ENCODE data around the gene ACSM6. TPM values are rescaled to one million over a fixed set of nuclear protein-coding genes. Genes with fewer than 3 reads are reported as not detected.

Gene ACSM6
- total RNA-seq, 4 donors from 2014 or later: not detected

DNA sequence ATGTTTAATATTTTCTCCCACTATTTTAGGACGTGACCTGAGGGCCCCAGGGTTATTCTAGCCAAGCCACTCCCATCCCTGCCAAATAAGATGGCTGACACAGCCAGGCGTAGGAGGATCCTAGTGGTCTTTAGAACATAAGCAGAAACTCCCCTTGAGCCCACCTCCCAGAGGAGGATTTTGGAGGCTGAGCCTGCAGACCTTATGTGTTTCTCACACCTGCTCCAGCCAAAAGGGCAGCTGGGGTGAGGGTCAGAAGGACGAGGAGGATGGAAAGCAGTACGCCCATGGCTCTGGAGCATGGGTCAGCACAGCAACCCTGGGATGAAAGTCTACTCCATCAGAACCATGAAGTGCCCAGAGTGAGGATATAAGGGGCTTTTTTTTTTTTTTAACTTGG, 56.8 kb downstream of the ACSM6 start:
- Histone ChIP-seq H3K27ac (replicated peaks in 1 of 4) (no peak overlapping the region), H3K4me1 (peaks cover 19 to 37% (median 23%) of the 10 kb centered on the region in 4 donors)

DNA sequence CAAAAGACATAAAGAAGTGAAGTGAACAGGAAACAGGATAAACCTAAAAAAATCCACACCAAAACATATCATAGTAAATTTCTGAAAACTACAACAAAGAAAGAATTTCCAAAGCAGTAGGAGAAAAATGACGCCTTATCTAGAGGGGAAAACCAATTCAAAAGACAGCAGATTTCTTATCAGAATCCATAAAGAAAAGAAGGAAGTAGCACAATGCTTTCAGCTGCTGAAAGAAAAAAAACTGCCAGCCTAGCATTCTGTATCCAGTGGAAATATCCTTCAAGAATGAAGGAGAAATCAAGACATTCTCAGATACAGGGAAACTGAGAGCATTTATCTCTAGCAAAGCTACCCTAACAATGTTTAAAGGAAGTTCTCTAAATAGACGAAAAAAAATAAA, 59.0 kb downstream of the ACSM6 start:
- peaks cover 0 to 58% (median 0%) of the 10 kb centered on the region in 4 donors for H3K36me3 ChIP-seq

More for the DNA sequence above, 56.8 kb downstream of the ACSM6 start:
- Histone ChIP-seq H3K36me3 (peaks cover 0 to 57% (median 2%) of the 10 kb centered on the region in 4 donors), H3K4me3 (no peak overlapping the region), H3K9me3 (no peaks in the 10 kb centered on the region), H3K27me3 (no peaks in the 10 kb centered on the region)
- WGBS: 86% methylated on average over 4 of the region's 4 CpGs
- intact Hi-C loops (cut with DNase I): no loop called here
- TF ChIP-seq, protein P1, sequence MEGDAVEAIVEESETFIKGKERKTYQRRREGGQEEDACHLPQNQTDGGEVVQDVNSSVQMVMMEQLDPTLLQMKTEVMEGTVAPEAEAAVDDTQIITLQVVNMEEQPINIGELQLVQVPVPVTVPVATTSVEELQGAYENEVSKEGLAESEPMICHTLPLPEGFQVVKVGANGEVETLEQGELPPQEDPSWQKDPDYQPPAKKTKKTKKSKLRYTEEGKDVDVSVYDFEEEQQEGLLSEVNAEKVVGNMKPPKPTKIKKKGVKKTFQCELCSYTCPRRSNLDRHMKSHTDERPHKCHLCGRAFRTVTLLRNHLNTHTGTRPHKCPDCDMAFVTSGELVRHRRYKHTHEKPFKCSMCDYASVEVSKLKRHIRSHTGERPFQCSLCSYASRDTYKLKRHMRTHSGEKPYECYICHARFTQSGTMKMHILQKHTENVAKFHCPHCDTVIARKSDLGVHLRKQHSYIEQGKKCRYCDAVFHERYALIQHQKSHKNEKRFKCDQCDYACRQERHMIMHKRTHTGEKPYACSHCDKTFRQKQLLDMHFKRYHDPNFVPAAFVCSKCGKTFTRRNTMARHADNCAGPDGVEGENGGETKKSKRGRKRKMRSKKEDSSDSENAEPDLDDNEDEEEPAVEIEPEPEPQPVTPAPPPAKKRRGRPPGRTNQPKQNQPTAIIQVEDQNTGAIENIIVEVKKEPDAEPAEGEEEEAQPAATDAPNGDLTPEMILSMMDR (IDR thresholded peaks at IDR 0.05): no peak
- TF ChIP-seq EP300 (IDR thresholded peaks at IDR 0.05) (no peak), POLR2AphosphoS5 (IDR thresholded peaks at IDR 0.05) (no peak), POLR2A (IDR thresholded peaks at IDR 0.05; ENCODE audit: low read depth) (no peak)
- DNase-seq (ENCODE audit: extremely low spot score): peak; percentile 70

DNA sequence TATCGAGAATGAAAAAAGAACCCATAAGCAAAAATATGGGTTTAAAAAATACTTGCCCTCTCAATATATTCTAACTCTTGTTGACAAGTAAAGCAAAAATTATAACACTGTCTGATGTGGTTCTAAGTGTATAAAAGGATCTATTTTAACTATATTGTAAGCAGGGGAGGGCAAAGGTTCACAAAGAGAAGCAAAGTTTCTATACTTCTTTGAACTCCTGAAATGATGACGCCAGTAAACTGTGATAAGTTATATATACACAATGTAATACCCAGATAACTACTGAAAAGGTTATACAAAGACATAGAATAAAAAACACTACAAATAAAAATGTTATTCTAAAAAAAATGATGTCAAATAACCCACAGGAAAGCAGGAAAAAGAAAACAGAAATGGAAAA, 59.6 kb downstream of the ACSM6 start:
- Histone ChIP-seq H3K36me3 (peaks cover 0 to 58% (median 0%) of the 10 kb centered on the region in 4 donors), H3K9me3 (peaks cover 0 to 6% (median 0%) of the 10 kb centered on the region in 4 donors), H3K4me3 (no peak overlapping the region), H3K27me3 (no peaks in the 10 kb centered on the region), H3K4me1 (peaks cover 0 to 16% (median 5%) of the 10 kb centered on the region in 4 donors), H3K27ac (replicated peaks in 1 of 4) (no peak overlapping the region)
- no peak for DNase-seq (ENCODE audit: extremely low spot score)
- WGBS: 99% methylated on average over 2 of the region's 2 CpGs
- intact Hi-C loops (cut with DNase I): no loop called here
- TF ChIP-seq, protein P1 (IDR thresholded peaks at IDR 0.05): no peak
- TF ChIP-seq POLR2A (IDR thresholded peaks at IDR 0.05; ENCODE audit: low read depth) (no peak), EP300 (IDR thresholded peaks at IDR 0.05) (no peak), POLR2AphosphoS5 (IDR thresholded peaks at IDR 0.05) (no peak)

More for the DNA sequence above, 59.0 kb downstream of the ACSM6 start:
- no peak for DNase-seq (ENCODE audit: extremely low spot score)
- H3K4me1 ChIP-seq: peaks cover 4 to 23% (median 6%) of the 10 kb centered on the region in 4 donors
- H3K27ac ChIP-seq (replicated peaks in 1 of 4): no peak overlapping the region
- TF ChIP-seq POLR2A (IDR thresholded peaks at IDR 0.05; ENCODE audit: low read depth) (no peak), POLR2AphosphoS5 (IDR thresholded peaks at IDR 0.05) (no peak), EP300 (IDR thresholded peaks at IDR 0.05) (no peak)
- TF ChIP-seq, protein P1 (IDR thresholded peaks at IDR 0.05): no peak
- intact Hi-C loops (cut with DNase I): no loop called here
- peaks cover 0 to 6% (median 0%) of the 10 kb centered on the region in 4 donors for H3K9me3 ChIP-seq
- WGBS: 80% methylated on average over 2 of the region's 2 CpGs
- H3K27me3 ChIP-seq: no peaks in the 10 kb centered on the region
- no peak overlapping the region for H3K4me3 ChIP-seq

DNA sequence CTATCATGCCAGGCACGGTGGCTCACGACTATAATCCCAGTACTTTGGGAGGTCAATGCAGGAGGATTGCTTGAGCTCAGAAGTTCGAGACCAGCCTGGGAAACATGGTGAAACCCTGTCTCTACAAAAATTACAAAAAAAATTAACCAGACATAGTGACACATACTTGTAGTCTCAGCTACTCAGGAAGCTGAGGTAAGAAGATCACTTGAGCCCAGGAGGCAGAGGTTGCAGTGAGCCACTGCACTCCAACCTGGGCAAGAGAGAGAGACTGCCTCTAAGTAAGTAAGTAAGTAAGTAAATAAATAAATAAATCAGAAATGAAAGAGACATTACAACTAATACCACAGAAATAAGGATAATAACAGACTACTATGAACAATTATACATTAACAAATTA, 60.6 kb downstream of the ACSM6 start:
- intact Hi-C loops (cut with DNase I): no loop called here
- 90% methylated on average over 3 of the region's 3 CpGs for WGBS
- no peaks in the 10 kb centered on the region for H3K27me3 ChIP-seq
- peaks cover 0 to 61% (median 2%) of the 10 kb centered on the region in 4 donors for H3K36me3 ChIP-seq
- no peak overlapping the region for H3K27ac ChIP-seq (replicated peaks in 1 of 4)
- peaks cover 0 to 6% (median 0%) of the 10 kb centered on the region in 4 donors for H3K9me3 ChIP-seq
- no peak overlapping the region for H3K4me3 ChIP-seq
- peaks cover 0 to 7% (median under 1%) of the 10 kb centered on the region in 4 donors for H3K4me1 ChIP-seq
- TF ChIP-seq POLR2AphosphoS5 (IDR thresholded peaks at IDR 0.05): no peak
- TF ChIP-seq, protein P1 (IDR thresholded peaks at IDR 0.05): no peak
- TF ChIP-seq POLR2A (IDR thresholded peaks at IDR 0.05; ENCODE audit: low read depth): no peak
- no peak for TF ChIP-seq EP300 (IDR thresholded peaks at IDR 0.05)
- DNase-seq (ENCODE audit: extremely low spot score): no peak

DNA sequence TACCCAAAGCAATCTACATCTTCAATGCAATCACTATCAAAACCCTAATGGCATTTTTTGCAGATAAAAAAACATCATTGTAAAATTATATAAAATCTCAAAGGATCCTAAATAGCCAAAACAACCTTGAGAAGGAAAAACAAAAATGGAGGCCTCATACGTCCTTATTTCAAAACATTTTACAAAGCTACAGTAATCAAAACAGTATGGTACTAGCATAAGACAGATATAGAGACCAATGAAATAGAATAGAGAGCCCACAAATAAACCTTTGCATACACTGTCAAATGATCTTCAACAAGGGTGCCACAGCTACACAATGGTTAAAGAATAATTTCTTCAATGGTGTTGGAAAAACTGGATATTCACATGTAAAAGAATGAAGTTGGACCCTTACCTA, 62.2 kb downstream of the ACSM6 start:
- intact Hi-C loops (cut with DNase I): no loop called here
- 87% methylated on average over 1 of the region's 1 CpG for WGBS
- no peak for TF ChIP-seq POLR2A (IDR thresholded peaks at IDR 0.05; ENCODE audit: low read depth)
- TF ChIP-seq, protein P1 (IDR thresholded peaks at IDR 0.05): no peak
- TF ChIP-seq POLR2AphosphoS5 (IDR thresholded peaks at IDR 0.05): no peak
- no peak for TF ChIP-seq EP300 (IDR thresholded peaks at IDR 0.05)

More for the DNA sequence above, 62.2 kb downstream of the ACSM6 start:
- no peak for DNase-seq (ENCODE audit: extremely low spot score)
- Histone ChIP-seq H3K27ac (replicated peaks in 1 of 4) (no peak overlapping the region), H3K36me3 (peaks cover 0 to 70% (median 7%) of the 10 kb centered on the region in 4 donors), H3K9me3 (peaks cover 0 to 6% (median 0%) of the 10 kb centered on the region in 4 donors), H3K4me1 (peaks cover 8 to 14% (median 12%) of the 10 kb centered on the region in 4 donors), H3K27me3 (no peaks in the 10 kb centered on the region), H3K4me3 (no peak overlapping the region)
